Lower leg skin (tissue), 4 donors: Measurements from ENCODE around the gene ITPKB. TPM values are rescaled to one million over a fixed set of nuclear protein-coding genes. Genes with fewer than 3 reads are reported as not detected.
A peak's percentile ranks its signal among the peaks of the same experiment; 100 is the strongest.

Experiments
- DNase-seq, 2 donors: peaks; one replicate each; pipeline ENCODE4 v3.0.0-alpha.2; 2019; ENCODE audit warnings: low spot score in 2 of 2
- H3K4me3 ChIP-seq: fragments of 200-600 bp; sonication (generic); 2 replicates; pipeline ENCODE4 v1.5.1; 2017; ENCODE audit warnings: mild to moderate bottlenecking, low read depth; ENCODE audit not compliant: poor library complexity, severe bottlenecking
- CTCF ChIP-seq, 3 donors: fragments of 450-650 bp; IDR thresholded peaks; one replicate each; pipeline ENCODE4 v1.5.1; 2016; ENCODE audit warnings: antibody characterized with exemption in 3 of 3, mild to moderate bottlenecking in 3 of 3, moderate library complexity in 2 of 3
- POLR2A ChIP-seq, 2 donors: fragments of 450-650 bp; IDR thresholded peaks; one replicate each; pipeline ENCODE4 v1.6.1; 2016 to 2017; ENCODE audit warnings: antibody characterized with exemption in 2 of 2, mild to moderate bottlenecking in 1 of 2, moderate library complexity in 1 of 2
- WGBS, 2 donors: methylation state at CpG; one replicate each; pipeline ENCODE4 v1.1.5; 2018; 5-methylcytosine and 5-hydroxymethylcytosine counted together
- intact Hi-C: fragments of 100-400 bp; cut with DNase I; formaldehyde crosslinking; loops from one replicate; pipeline ENCODE4 v1.15.0; 2023; ENCODE audit warnings: low total_unique reads
- total RNA-seq, 4 donors: library from RNA; depleted of rRNA; stranded (reverse); fragments of >200 nt; gene quantifications; one replicate each; pipeline ENCODE4 v1.1.0, GENCODE V29; 2016

Gene ITPKB
- total RNA-seq, 4 donors from 2014 or later, result 39.3 to 57.2 (median 44.1) TPM

DNA sequence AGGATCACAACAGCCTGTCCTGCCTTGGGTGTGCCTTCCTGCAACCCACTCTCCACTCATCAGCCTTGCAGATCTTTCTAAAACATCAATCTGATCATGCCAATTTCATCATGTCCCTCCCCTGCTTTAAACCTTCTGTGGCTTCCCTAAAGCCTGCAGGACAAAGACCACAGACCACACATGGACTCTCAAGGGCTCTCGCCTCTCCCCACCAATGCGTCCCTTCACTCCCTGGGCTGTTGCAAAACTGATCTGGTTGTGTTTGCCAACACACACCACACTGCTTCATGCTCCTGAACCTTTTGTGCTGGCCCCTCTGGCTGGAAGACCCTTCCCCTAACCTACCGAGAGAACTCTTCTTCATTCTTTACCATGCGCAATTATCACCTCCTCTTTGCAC is 72.4 kb downstream of the ITPKB start:
- WGBS, 2 donors, result 84 to 87% methylated on average over 4 of the region's 4 CpGs
- H3K4me3 ChIP-seq, result no peak overlapping the region
- intact Hi-C loops, result no loop called here
- TF ChIP-seq POLR2A (IDR thresholded peaks at IDR 0.05) (no peak), CTCF (IDR thresholded peaks at IDR 0.05) (no peak)
- no peak for DNase-seq

GRCh38 chr1:226666164-226666506 is 72.9 kb downstream of the ITPKB start:
- H3K4me3 ChIP-seq, result no peak overlapping the region
- intact Hi-C loops, result no loop called here
- no peak for DNase-seq
- 87 to 89% methylated on average over 5 to 6 of the region's 6 CpGs for WGBS, 2 donors
- TF ChIP-seq POLR2A (IDR thresholded peaks at IDR 0.05) (no peak), CTCF (IDR thresholded peaks at IDR 0.05) (no peak)

DNA sequence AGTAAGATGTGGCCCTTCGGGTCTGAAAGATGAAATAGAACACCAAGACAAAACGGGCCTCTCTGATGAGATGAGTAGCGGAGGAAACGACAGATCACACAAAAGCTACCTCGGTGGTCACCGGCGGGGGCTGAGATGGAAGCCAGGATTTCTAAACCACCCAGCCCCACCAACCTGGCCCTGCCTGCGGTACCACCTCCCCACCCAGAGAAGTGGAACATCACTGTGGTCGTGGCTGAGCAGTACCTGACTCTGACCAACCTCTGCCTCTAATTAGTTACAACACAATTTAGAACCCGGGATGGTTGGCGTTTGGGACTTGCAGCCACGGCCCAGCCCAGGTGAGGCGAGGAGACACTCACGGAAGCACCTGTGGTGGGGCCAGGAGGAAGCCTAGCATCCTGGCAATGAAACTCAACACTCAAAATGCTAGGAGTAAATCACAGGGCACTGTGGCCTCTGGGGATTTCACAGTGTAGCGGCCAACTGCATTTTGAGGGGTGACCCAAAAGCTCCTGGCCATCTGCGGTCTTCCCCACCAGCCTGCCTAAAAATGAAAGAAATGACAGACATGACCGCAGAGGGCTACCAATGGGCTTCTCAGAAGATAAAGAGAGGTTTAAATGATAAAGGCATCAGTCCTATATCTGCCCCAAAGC is 73.4 kb downstream of the ITPKB start:
- 92% methylated on average over 17 of the region's 17 CpGs for WGBS, 2 donors
- intact Hi-C loops, result no loop called here
- no peak overlapping the region for H3K4me3 ChIP-seq
- DNase-seq, result no peak
- TF ChIP-seq CTCF (IDR thresholded peaks at IDR 0.05) (no peak), POLR2A (IDR thresholded peaks at IDR 0.05) (no peak)

DNA sequence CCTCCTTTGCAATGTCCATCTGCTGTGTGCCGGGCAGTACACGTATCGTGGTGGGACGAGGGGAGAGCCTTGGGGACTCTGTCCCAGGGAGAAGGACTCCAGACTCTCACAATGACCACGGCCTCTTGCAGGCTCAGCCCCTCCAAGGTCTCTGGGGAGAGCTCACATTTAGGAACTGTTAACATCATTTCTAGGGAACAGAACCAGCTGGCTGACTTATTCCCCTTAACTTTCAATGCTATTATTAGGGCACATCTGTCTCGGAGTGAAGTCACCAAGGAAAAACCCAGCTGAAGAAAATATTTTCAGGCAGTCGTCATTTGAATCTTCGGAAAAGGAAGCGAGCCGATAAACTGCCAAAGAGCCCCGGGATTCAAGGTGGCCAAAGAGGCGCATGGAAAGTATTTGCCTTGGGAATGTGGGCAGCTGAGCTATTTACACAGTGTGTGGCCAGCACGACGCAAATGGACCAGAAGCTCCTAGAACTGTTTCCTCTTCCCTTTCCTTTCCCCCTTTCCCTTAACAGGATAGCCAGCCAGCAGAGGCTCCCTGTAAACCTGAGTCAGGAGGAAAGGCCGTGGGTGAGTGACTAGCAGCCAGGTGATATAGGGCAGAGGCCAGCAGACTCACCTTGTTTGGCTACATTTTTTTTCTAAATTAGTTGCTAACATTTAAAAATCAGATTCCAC is 74.5 kb downstream of the ITPKB start:
- intact Hi-C loops, result no loop called here
- H3K4me3 ChIP-seq, result no peak overlapping the region
- peak in 1 of 2 donors; percentile 68 for DNase-seq
- TF ChIP-seq CTCF (IDR thresholded peaks at IDR 0.05) (no peak), POLR2A (IDR thresholded peaks at IDR 0.05) (no peak)
- 43 to 67% methylated on average over 12 to 15 of the region's 15 CpGs for WGBS, 2 donors

- no peak for DNase-seq
- TF ChIP-seq POLR2A (IDR thresholded peaks at IDR 0.05) (no peak), CTCF (IDR thresholded peaks at IDR 0.05) (no peak)
- H3K4me3 ChIP-seq, result no peak overlapping the region
- intact Hi-C loops, result no loop called here
- WGBS, 2 donors, result 41 to 42% methylated on average over 7 of the region's 7 CpGs
Observed at GRCh38 chr1:226663327-226663704, 75.8 kb downstream of the ITPKB start.
